ACHN (cell line): ENCODE data around the gene POLE3.
"Not testable (repeated sequence)": the region's sequence is repeated elsewhere in the genome, so short reads cannot be mapped to it uniquely, and the experiment has no call there.

Experiments used
- DNase-seq: peaks from one replicate; pipeline ENCODE4 v3.0.0-alpha.2; 2015
- in situ Hi-C: cut with HindIII; loops from 2 replicates; pipeline ENCODE4 v1.10.0; 2017; ENCODE audit warnings: low sequenced_read_pairs, low pct_ligation_motif_present, low pct_unique_long_range_greater_than_20kb

POLE3 gene

GRCh38 chr9:113410207-113410864, at the start of gene POLE3, which contains the start of gene C9orf43:
POLE3 (minus strand) TSS chr9:113410675; CDS start chr9:113410293, 382 bp downstream.
C9orf43 (plus strand) TSS chr9:113410747; CDS start chr9:113413494, 2,747 bp downstream.
- in situ Hi-C loops, result no loop called here
- peak; percentile 94 for DNase-seq

- in situ Hi-C loops, result no loop called here
- peak; percentile 38 for DNase-seq
Measured at GRCh38 chr9:113456235-113456634, 45.8 kb upstream of the POLE3 start.

- peak; percentile 71 for DNase-seq
- in situ Hi-C loops, result no loop called here
Measured at GRCh38 chr9:113454914-113455761, 44.7 kb upstream of the POLE3 start.

- DNase-seq, result no peak
- in situ Hi-C loops, result no loop called here
Measured at GRCh38 chr9:113452113-113452605, 41.7 kb upstream of the POLE3 start.

GRCh38 chr9:113449376-113449775, 38.9 kb upstream of the POLE3 start:
- no peak for DNase-seq
- in situ Hi-C loops, result no loop called here

GRCh38 chr9:113446323-113446740, 35.9 kb upstream of the POLE3 start:
- peak; percentile 59 for DNase-seq
- in situ Hi-C loops, result no loop called here

GRCh38 chr9:113444736-113445135, 34.3 kb upstream of the POLE3 start:
- in situ Hi-C loops, result no loop called here
- no peak for DNase-seq

GRCh38 chr9:113437716-113438115, 27.2 kb upstream of the POLE3 start:
- DNase-seq, in situ Hi-C loops: not testable (repeated sequence)

GRCh38 chr9:113436728-113437515, 26.4 kb upstream of the POLE3 start:
- no peak for DNase-seq
- in situ Hi-C loops, result no loop called here

- no peak for DNase-seq
- in situ Hi-C loops, result no loop called here
Measured at GRCh38 chr9:113431191-113431590, 20.7 kb upstream of the POLE3 start.

GRCh38 chr9:113428062-113428615, 17.7 kb upstream of the POLE3 start:
- in situ Hi-C loops, result no loop called here

GRCh38 chr9:113427629-113428028, 17.2 kb upstream of the POLE3 start:
- in situ Hi-C loops, result no loop called here
- DNase-seq, result no peak

More at GRCh38 chr9:113428062-113428615, 17.7 kb upstream of the POLE3 start:
- DNase-seq, result no peak

- in situ Hi-C loops, result no loop called here
Measured at GRCh38 chr9:113426701-113427100, 16.2 kb upstream of the POLE3 start.

GRCh38 chr9:113425072-113425471, 14.6 kb upstream of the POLE3 start:
- in situ Hi-C loops, result no loop called here
- no peak for DNase-seq

More at GRCh38 chr9:113426701-113427100, 16.2 kb upstream of the POLE3 start:
- no peak for DNase-seq

- DNase-seq, result no peak
- in situ Hi-C loops, result no loop called here
Measured at GRCh38 chr9:113421726-113422125, 11.3 kb upstream of the POLE3 start.

- no peak for DNase-seq
- in situ Hi-C loops, result no loop called here
Measured at GRCh38 chr9:113417370-113417769, 6.9 kb upstream of the POLE3 start.

- DNase-seq, result no peak
- in situ Hi-C loops, result no loop called here
Measured at GRCh38 chr9:113416149-113416721, 5.8 kb upstream of the POLE3 start.

GRCh38 chr9:113409883-113410206, 630 bp downstream of the POLE3 start:
- DNase-seq, result no peak
- in situ Hi-C loops, result no loop called here
